Stomach (tissue), 9 donors: Measurements from ENCODE around the gene FFAR4. TPM values are rescaled to one million over a fixed set of nuclear protein-coding genes. Genes with fewer than 3 reads are reported as not detected.

Experiments used
- DNase-seq, 2 donors: peaks; one replicate each; pipeline versions ENCODE4 v3.0.0 to v3.0.0-alpha.2; 2013 to 2019
- H3K27ac ChIP-seq, 5 donors: fragments of 200-600 bp in 4 of 5; sonication (generic) in 4 of 5; one replicate each; pipeline ENCODE4 v1.5.1; 2013 to 2019; ENCODE audit warnings: mild to moderate bottlenecking in 1 of 5, moderate library complexity in 1 of 5
- H3K27me3 ChIP-seq, 3 donors: fragments of 200-600 bp; sonication (generic); one replicate each; pipeline ENCODE4 v1.5.1; 2017 to 2019; ENCODE audit warnings: mixed run types in 1 of 3
- H3K36me3 ChIP-seq, 4 donors: fragments of 200-600 bp; sonication (generic); 1 replicate in 3 of 4; 2 replicates in 1 of 4; pipeline ENCODE4 v1.5.1; 2016 to 2019
- H3K4me1 ChIP-seq, 4 donors: fragments of 200-600 bp; sonication (generic); one replicate each; pipeline ENCODE4 v1.5.1; 2016 to 2019
- H3K4me3 ChIP-seq, 4 donors: fragments of 200-600 bp; sonication (generic) in 3 of 4; one replicate each; pipeline ENCODE4 v1.5.1; 2016 to 2019; ENCODE audit warnings: mild to moderate bottlenecking in 1 of 4
- H3K9me3 ChIP-seq, 4 donors: fragments of 200-600 bp; sonication (generic); one replicate each; pipeline ENCODE4 v1.5.1; 2016 to 2019
- EP300 ChIP-seq: sonication (generic); formaldehyde crosslinking; IDR thresholded peaks from one replicate; pipeline ENCODE4 v1.6.1; 2017; ENCODE audit warnings: antibody characterized with exemption
- POLR2A ChIP-seq, 4 donors: fragments of 450-650 bp; IDR thresholded peaks; one replicate each; pipeline ENCODE4 v1.6.1; 2016; ENCODE audit warnings: antibody characterized with exemption in 4 of 4, control low read depth in 2 of 4, mild to moderate bottlenecking in 1 of 4, moderate library complexity in 1 of 4
- POLR2AphosphoS5 ChIP-seq, 3 donors: sonication (generic); formaldehyde crosslinking; IDR thresholded peaks; one replicate each; pipeline ENCODE4 v1.6.1; 2016; ENCODE audit warnings: antibody characterized with exemption in 3 of 3
- WGBS, 5 donors: extraction: QIAGEN DNeasy Blood & Tissue Kit in 3 of 5; methylation state at CpG; one replicate each; pipeline versions ENCODE4 v1.1.5 to v1.1.7; 2013 to 2018; 5-methylcytosine and 5-hydroxymethylcytosine counted together
- intact Hi-C: fragments of 100-400 bp; cut with DNase I; formaldehyde crosslinking; loops from one replicate; pipeline ENCODE4 v1.15.1; 2023; ENCODE audit warnings: low total_unique reads
- polyA plus RNA-seq, 3 donors: library from polyadenylated mRNA; stranded (reverse); fragments of 200-250 nt; gene quantifications; one replicate each; pipeline ENCODE4 v1.2.3, GENCODE V29; 2013
- total RNA-seq, 5 donors: library from RNA; depleted of rRNA; stranded (reverse); fragments of >200 nt; gene quantifications; one replicate each; pipeline versions ENCODE4 v1.1.0 to v1.2.3, GENCODE V29; 2014 to 2016
- TF ChIP-seq, protein P1 (sequence below), 7 experiments: fragments of 450-650 bp in 4 of 7; fragments of 200-600 bp in 3 of 7; sonication (generic) in 3 of 7; IDR thresholded peaks; one replicate each; pipeline ENCODE4 v1.5.1; 2016 to 2019; ENCODE audit warnings: antibody characterized with exemption in 7 of 7, control low read depth in 2 of 7, mild to moderate bottlenecking in 1 of 7
- donor health status: healthy with polysubstance abuse.
- donor health status: Bipolar disorder and iron deficiency.
- donor health status: healthy.

FFAR4 gene
- total and polyA plus RNA-seq, 8 donors: 0.08 to 2.0 (median 0.96) TPM; not detected in 4

DNA sequence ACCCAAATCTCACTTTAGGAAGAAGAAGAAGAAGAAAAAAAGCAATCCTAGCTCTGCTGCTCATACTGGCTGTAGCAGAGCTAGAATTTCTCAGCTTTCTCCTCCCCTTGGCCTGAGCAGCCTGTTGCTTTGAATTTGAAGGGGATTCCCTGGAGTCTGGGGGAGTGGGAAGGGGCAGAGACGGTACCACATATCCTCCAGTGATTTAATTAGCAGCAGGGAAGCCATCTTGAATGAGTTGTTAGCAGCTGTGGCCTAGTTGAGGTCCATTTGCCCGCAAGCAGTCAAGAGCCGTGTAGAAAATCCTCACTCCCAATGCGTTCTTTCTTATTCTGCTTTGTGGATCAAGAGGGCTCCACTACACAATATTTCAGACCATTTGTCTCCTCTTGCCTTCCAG is 62.4 kb downstream of the FFAR4 start:
- TF ChIP-seq EP300 (no peak), POLR2AphosphoS5 (IDR thresholded peaks at IDR 0.05) (no peak), POLR2A (IDR thresholded peaks at IDR 0.05) (no peak)
- TF ChIP-seq, protein P1, sequence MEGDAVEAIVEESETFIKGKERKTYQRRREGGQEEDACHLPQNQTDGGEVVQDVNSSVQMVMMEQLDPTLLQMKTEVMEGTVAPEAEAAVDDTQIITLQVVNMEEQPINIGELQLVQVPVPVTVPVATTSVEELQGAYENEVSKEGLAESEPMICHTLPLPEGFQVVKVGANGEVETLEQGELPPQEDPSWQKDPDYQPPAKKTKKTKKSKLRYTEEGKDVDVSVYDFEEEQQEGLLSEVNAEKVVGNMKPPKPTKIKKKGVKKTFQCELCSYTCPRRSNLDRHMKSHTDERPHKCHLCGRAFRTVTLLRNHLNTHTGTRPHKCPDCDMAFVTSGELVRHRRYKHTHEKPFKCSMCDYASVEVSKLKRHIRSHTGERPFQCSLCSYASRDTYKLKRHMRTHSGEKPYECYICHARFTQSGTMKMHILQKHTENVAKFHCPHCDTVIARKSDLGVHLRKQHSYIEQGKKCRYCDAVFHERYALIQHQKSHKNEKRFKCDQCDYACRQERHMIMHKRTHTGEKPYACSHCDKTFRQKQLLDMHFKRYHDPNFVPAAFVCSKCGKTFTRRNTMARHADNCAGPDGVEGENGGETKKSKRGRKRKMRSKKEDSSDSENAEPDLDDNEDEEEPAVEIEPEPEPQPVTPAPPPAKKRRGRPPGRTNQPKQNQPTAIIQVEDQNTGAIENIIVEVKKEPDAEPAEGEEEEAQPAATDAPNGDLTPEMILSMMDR (IDR thresholded peaks at IDR 0.05): no peak
- DNase-seq: no peak
- Histone ChIP-seq H3K36me3 (no peaks in the 10 kb centered on the region), H3K4me3 (no peak overlapping the region), H3K4me1 (no peaks in the 10 kb centered on the region), H3K27me3 (peaks cover 0 to 11% (median 0%) of the 10 kb centered on the region in 3 donors), H3K27ac (no peak overlapping the region), H3K9me3 (no peaks in the 10 kb centered on the region)
- intact Hi-C loops: no loop called here
- 77 to 88% (median 85%) methylated on average over 4 of the region's 4 CpGs for WGBS, 5 donors

- H3K27ac ChIP-seq: no peak overlapping the region
- H3K4me1 ChIP-seq: no peaks in the 10 kb centered on the region
- WGBS, 5 donors: 54 to 67% (median 57%) methylated on average over 7 of the region's 7 CpGs
- no peaks in the 10 kb centered on the region for H3K36me3 ChIP-seq
- H3K9me3 ChIP-seq: no peaks in the 10 kb centered on the region
- intact Hi-C loops: no loop called here
- H3K4me3 ChIP-seq: no peak overlapping the region
- DNase-seq: no peak
- TF ChIP-seq POLR2A (IDR thresholded peaks at IDR 0.05) (no peak), EP300 (no peak), POLR2AphosphoS5 (IDR thresholded peaks at IDR 0.05) (no peak)
- TF ChIP-seq, protein P1 (IDR thresholded peaks at IDR 0.05): no peak
- H3K27me3 ChIP-seq: peaks cover 0 to 11% (median 0%) of the 10 kb centered on the region in 3 donors
Observed at GRCh38 chr10:93629647-93630305, 63.3 kb downstream of the FFAR4 start.

DNA sequence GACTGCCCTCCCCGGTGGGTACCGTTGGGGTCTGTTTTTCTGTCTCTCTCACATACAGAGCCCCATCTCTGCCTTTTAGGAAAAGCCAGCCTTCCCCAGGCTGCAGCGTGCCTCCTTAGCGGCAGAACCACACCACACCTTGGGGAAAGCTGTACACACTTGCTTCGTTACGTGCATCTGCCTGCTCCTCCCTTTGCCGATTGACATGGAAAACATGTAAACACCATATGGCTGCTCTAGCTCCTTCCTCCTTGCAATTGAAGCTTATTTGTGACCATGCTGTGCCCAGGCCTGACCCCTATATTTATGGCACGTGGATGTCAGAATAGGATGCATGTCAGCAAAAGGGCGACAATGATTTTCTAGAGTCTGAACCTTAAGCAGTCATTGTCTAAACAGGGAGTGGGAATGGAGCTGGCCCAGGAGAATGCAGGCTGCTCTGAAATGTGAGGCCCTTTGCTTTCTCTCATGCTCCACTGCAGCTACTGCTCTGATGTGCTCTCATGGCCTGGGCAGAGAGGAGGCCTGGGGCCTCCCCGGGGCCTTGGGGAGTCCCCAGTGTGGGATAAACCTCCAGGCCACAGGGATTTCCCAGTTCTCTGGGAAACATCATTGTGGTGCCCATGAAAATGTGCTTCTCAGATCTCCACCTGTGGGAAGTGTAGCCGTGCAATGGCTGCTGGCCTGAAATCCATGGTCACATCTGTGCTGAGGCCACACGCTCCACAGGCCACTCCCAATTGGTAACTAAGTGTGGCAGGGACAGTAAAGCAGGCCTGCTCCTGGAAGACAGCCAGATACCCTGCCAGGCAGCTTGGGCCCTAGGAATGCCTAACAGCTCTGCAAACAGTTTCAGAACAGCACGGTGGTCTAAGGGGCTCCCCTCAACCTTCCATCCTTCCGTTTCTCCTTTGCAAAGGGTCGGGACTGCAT is 64.4 kb downstream of the FFAR4 start:
- TF ChIP-seq POLR2A (IDR thresholded peaks at IDR 0.05): no peak
- no peak for TF ChIP-seq POLR2AphosphoS5 (IDR thresholded peaks at IDR 0.05)
- no peak for TF ChIP-seq EP300
- TF ChIP-seq, protein P1 (IDR thresholded peaks at IDR 0.05): no peak
- intact Hi-C loops: no loop called here
- H3K4me3 ChIP-seq: no peak overlapping the region
- no peak overlapping the region for H3K27ac ChIP-seq
- DNase-seq: peak in 1 of 2 donors; percentile 34
- no peaks in the 10 kb centered on the region for H3K36me3 ChIP-seq
- WGBS, 5 donors: 74 to 82% (median 78%) methylated on average over 15 of the region's 15 CpGs
- H3K27me3 ChIP-seq: peaks cover 0 to 11% (median 0%) of the 10 kb centered on the region in 3 donors
- H3K9me3 ChIP-seq: no peaks in the 10 kb centered on the region
- H3K4me1 ChIP-seq: no peaks in the 10 kb centered on the region

Other genes starting within 250 kb of the FFAR4 start
- gene MYOF, start 84.3 kb upstream of the FFAR4 start, total RNA-seq: 100 to 1,000 TPM in 1 of 5 donors, 10 to 100 TPM in 4; 29.5 to 111 (median 72.7) TPM
- gene MYOF, start 84.3 kb upstream of the FFAR4 start, polyA plus RNA-seq: 10 to 100 TPM in 2 of 3 donors, 1 to 10 TPM in 1; 5.0 to 24.2 (median 13.7) TPM
- gene CEP55, start 70.1 kb upstream of the FFAR4 start, total RNA-seq: 1 to 10 TPM in 2 of 5 donors, under 1 TPM in 2, not detected in 1; 0.58 to 6.6 (median 1.1) TPM
- gene CEP55, start 70.1 kb upstream of the FFAR4 start, polyA plus RNA-seq: 1 to 10 TPM; 3.1 to 7.2 (median 5.2) TPM
- under 1 TPM in 3 of 5 donors, not detected in 2; 0.58 to 0.92 (median 0.72) TPM for gene RBP4, start 34.6 kb downstream of the FFAR4 start, total RNA-seq
- gene RBP4, start 34.6 kb downstream of the FFAR4 start, polyA plus RNA-seq: 10 to 100 TPM in 1 of 3 donors, 1 to 10 TPM in 2; 1.2 to 20.5 (median 6.2) TPM
- not detected for gene PDE6C, start 45.9 kb downstream of the FFAR4 start, total RNA-seq
- not detected for gene PDE6C, start 45.9 kb downstream of the FFAR4 start, polyA plus RNA-seq
- gene FRA10AC1, start 135.9 kb downstream of the FFAR4 start, total RNA-seq: 10 to 100 TPM in 2 of 5 donors, 1 to 10 TPM in 3; 1.2 to 42.0 (median 5.3) TPM
- 10 to 100 TPM in 1 of 3 donors, 1 to 10 TPM in 2; 6.0 to 10.7 (median 9.5) TPM for gene FRA10AC1, start 135.9 kb downstream of the FFAR4 start, polyA plus RNA-seq
- gene LGI1, start 191.3 kb downstream of the FFAR4 start, total RNA-seq: 1 to 10 TPM in 3 of 5 donors, not detected in 2; 1.4 to 7.2 (median 2.2) TPM
- gene LGI1, start 191.3 kb downstream of the FFAR4 start, polyA plus RNA-seq: 1 to 10 TPM in 1 of 3 donors, under 1 TPM in 2; 0.12 to 1.8 (median 0.63) TPM